ENCODE measurements around the gene OLA1. TPM values are rescaled to one million over a fixed set of nuclear protein-coding genes. Genes with fewer than 3 reads are reported as not detected.
A peak's percentile ranks its signal among the peaks of the same experiment; 100 is the strongest.

Gene OLA1
- total RNA-seq, 1 donor from 2014 or later: 85.6 TPM

- DNase-seq: peak; percentile 36
Measured at GRCh38 chr2:174176898-174177297, 71.4 kb downstream of the OLA1 start.

- peak; percentile 21 for DNase-seq
Measured at GRCh38 chr2:174174741-174175140, 73.6 kb downstream of the OLA1 start.

- no peak for DNase-seq
Measured at GRCh38 chr2:174172802-174173355, 75.5 kb downstream of the OLA1 start.

GRCh38 chr2:174171686-174172445 lies 76.5 kb downstream of the OLA1 start:
- DNase-seq: no peak

GRCh38 chr2:174169372-174169771 lies 79.0 kb downstream of the OLA1 start:
- DNase-seq: no peak

- no peak for DNase-seq
Measured at GRCh38 chr2:174166261-174166660, 82.1 kb downstream of the OLA1 start.

- no peak for DNase-seq
Measured at GRCh38 chr2:174161490-174161889, 86.8 kb downstream of the OLA1 start.

- DNase-seq: peak; percentile 68
Measured at GRCh38 chr2:174158003-174158402, 90.3 kb downstream of the OLA1 start.

- no peak for DNase-seq
Measured at GRCh38 chr2:174157053-174157452, 91.3 kb downstream of the OLA1 start.

GRCh38 chr2:174153757-174154680 lies 94.3 kb downstream of the OLA1 start:
- peak; percentile 35 for DNase-seq

- no peak for DNase-seq
Measured at GRCh38 chr2:174149530-174149929, 98.8 kb downstream of the OLA1 start.

- no peak for DNase-seq
Measured at GRCh38 chr2:174148833-174149232, 99.5 kb downstream of the OLA1 start.

GRCh38 chr2:174145827-174146226 lies 102.5 kb downstream of the OLA1 start:
- DNase-seq: peak; percentile 3

GRCh38 chr2:174142290-174142689 lies 106.0 kb downstream of the OLA1 start:
- no peak for DNase-seq

- DNase-seq: peak; percentile 36
Measured at GRCh38 chr2:174138161-174138560, 110.2 kb downstream of the OLA1 start.

GRCh38 chr2:174135981-174136380 lies 112.4 kb downstream of the OLA1 start:
- no peak for DNase-seq

- no peak for DNase-seq
Measured at GRCh38 chr2:174125090-174125489, 123.2 kb downstream of the OLA1 start.

- no peak for DNase-seq
Measured at GRCh38 chr2:174124181-174124580, 124.2 kb downstream of the OLA1 start.

GRCh38 chr2:174122185-174122584 lies 126.1 kb downstream of the OLA1 start:
- DNase-seq: no peak

- peak; percentile 29 for DNase-seq
Measured at GRCh38 chr2:174121612-174122011, 126.7 kb downstream of the OLA1 start.

GRCh38 chr2:174121175-174121574 lies 127.2 kb downstream of the OLA1 start:
- DNase-seq: peak; percentile 11

GRCh38 chr2:174120346-174120745 lies 128.0 kb downstream of the OLA1 start:
- peak; percentile 44 for DNase-seq

All from dermis blood vessel endothelial cell (primary cell).